HG03342 (cell line): ENCODE results near the gene PTP4A2.

Source experiments
- ATAC-seq: cut with Tn5 transposase; IDR thresholded peaks from one replicate; pipeline ENCODE4 v1.9.1; 2021; ENCODE audit warnings: mild to moderate bottlenecking, moderate library complexity; ENCODE audit not compliant: unreplicated experiment

The PTP4A2 gene

GRCh38 chr1:31865728-31866449, 72.3 kb downstream of the PTP4A2 start:
- no peak for ATAC-seq

GRCh38 chr1:31862071-31862470, 76.1 kb downstream of the PTP4A2 start:
- ATAC-seq, result no peak

GRCh38 chr1:31861346-31861745, 76.8 kb downstream of the PTP4A2 start:
- no peak for ATAC-seq

DNA sequence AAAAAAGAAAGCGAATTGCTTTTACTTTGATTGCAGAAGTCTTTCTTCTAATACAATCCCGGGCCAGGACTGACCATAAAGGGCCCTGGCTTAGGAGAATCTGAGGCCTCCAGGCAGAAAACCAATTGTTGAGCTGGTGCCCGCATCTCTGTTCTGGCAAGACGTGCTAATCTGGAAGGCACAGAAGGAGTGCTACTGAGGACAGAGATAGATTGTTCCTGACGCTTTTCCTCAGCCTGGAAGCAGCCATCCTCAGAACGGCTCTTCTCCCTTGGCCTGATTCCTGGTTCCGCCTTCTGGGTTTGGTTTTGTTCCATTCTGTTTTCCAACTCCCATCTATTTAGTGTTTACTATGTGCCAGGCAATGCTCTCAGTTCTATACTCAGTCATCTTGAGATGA, 77.6 kb downstream of the PTP4A2 start:
- ATAC-seq, result no peak

DNA sequence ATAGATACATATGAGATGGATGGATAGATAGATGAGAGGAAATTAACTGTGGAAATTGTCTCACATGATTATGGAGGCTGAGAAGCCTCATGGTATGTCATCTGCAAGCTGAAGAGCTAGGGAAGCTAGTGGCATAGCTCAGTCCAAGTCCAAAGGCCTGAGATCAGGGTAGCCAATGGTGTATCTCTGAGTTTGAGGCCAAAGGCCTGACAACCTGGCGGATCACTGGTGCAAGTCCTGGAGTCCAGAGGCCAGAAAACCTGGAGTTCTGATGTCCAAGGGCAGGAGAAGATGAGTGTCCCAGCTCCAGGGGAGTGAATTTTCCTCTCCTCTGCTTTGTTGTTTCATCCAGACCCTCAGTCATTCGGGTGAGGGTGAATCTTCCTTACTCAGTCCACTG, 78.4 kb downstream of the PTP4A2 start:
- no peak for ATAC-seq

GRCh38 chr1:31859044-31859443, 79.1 kb downstream of the PTP4A2 start:
- ATAC-seq, result no peak

DNA sequence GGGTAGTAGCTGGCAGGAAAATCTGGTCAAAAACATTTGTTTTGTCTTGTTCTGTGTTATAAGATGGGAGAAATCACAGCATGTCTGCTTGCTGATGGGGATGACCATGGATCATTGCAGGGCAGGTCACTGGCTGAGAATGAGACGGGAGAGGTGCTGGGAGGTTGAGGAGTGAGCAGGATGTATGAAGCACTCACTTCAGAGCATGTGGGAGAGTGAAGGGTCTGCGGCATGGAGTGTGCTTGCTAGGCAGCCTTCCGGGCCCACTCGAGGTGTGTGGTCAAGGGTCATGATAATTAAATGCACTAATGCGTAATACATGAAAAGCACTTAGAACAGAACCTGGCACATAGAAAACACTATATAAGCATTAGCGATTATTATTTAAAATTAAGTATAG, 80.3 kb downstream of the PTP4A2 start:
- ATAC-seq, result no peak
